H1 (cell line): ENCODE data around the gene RALGAPB. TPM values are rescaled to one million over a fixed set of nuclear protein-coding genes. Genes with fewer than 3 reads are reported as not detected.

Source experiments
- CTCF ChIA-PET: fragments of 300-600 bp; sonication (Branson Sonifier 250); formaldehyde crosslinking; loops from one replicate; lab custom pipeline; 2021; ENCODE audit not compliant: partially characterized antibody; lab: Charles Lee
- POLR2A ChIA-PET: fragments of 300-600 bp; sonication (Branson Sonifier 250); formaldehyde crosslinking; loops from one replicate; lab custom pipeline; 2021; ENCODE audit warnings: inconsistent platforms; ENCODE audit not compliant: partially characterized antibody; lab: Charles Lee
- DNase-seq, 2 experiments: peaks; one replicate each; pipeline versions ENCODE4 v3.0.0 to v3.0.0-alpha.2; 2010 to 2022; ENCODE audit warnings: low spot score in 2 of 2, low read depth in 1 of 2, mixed read lengths in 1 of 2
- FAIRE-seq: peaks from 2 replicates; lab custom pipeline; 2011; peaks lifted over from hg19 to GRCh38; lab: Jason Lieb, UNC
- H2AFZ ChIP-seq: 2 replicates; pipeline ENCODE4 v1.8.1; 2012; ENCODE audit warnings: low read length, inconsistent platforms
- H2AK5ac ChIP-seq: 2 replicates; pipeline ENCODE4 v1.6.1; 2013; ENCODE audit warnings: low read depth, low read length
- H2BK120ac ChIP-seq: replicated peaks from 2 replicates; pipeline ENCODE3; 2013; ENCODE audit warnings: low read depth, low read length, inconsistent platforms
- H2BK12ac ChIP-seq: 2 replicates; pipeline ENCODE4 v1.6.1; 2013; ENCODE audit warnings: low read depth, low read length
- H2BK15ac ChIP-seq: 2 replicates; pipeline ENCODE4 v1.6.1; 2013; ENCODE audit warnings: low read length
- H2BK20ac ChIP-seq: 2 replicates; pipeline ENCODE4 v1.6.1; 2013; ENCODE audit warnings: low read length
- H2BK5ac ChIP-seq: 2 replicates; pipeline ENCODE4 v1.6.1; 2013; ENCODE audit warnings: low read depth, low read length
- H3K14ac ChIP-seq: 2 replicates; pipeline ENCODE4 v1.6.1; 2013; ENCODE audit warnings: inconsistent platforms; ENCODE audit not compliant: insufficient read length
- H3K18ac ChIP-seq: 2 replicates; pipeline ENCODE4 v1.6.1; 2013; ENCODE audit warnings: low read length; ENCODE audit errors: extremely low read depth
- H3K23ac ChIP-seq: 2 replicates; pipeline ENCODE4 v1.6.1; 2013; ENCODE audit warnings: inconsistent platforms; ENCODE audit not compliant: insufficient read length
- H3K23me2 ChIP-seq: 2 replicates; pipeline ENCODE4 v1.6.1; 2013; ENCODE audit warnings: low read depth, low read length
- H3K27ac ChIP-seq: 2 replicates; pipeline ENCODE4 v1.6.1; 2011; ENCODE audit warnings: low read depth, low read length, inconsistent platforms
- H3K27me3 ChIP-seq, 4 experiments: replicated peaks in 1 of 4; 1 replicate in 1 of 4; 2 replicates in 3 of 4; pipeline versions ENCODE4 v1.6.1 to v1.8.1; 2011 to 2013; ENCODE audit warnings: low read length in 3 of 4, mild to moderate bottlenecking in 3 of 4, inconsistent platforms in 2 of 4, mixed read lengths in 2 of 4, moderate library complexity in 1 of 4; ENCODE audit not compliant: control insufficient read depth in 3 of 4, insufficient read depth in 3 of 4; ENCODE audit errors: extremely low read depth in 1 of 4
- H3K36me3 ChIP-seq, 4 experiments: 2 replicates each; pipeline versions ENCODE4 v1.6.1 to v1.8.1; 2011 to 2013; ENCODE audit warnings: mild to moderate bottlenecking in 4 of 4, low read length in 3 of 4, moderate library complexity in 2 of 4, control low read depth in 1 of 4, inconsistent platforms in 1 of 4; ENCODE audit not compliant: insufficient read depth in 4 of 4, control insufficient read depth in 2 of 4
- H3K4ac ChIP-seq: replicated peaks from 2 replicates; pipeline ENCODE3; 2013; ENCODE audit warnings: low read length, low read depth, mixed read lengths, inconsistent platforms; ENCODE audit not compliant: insufficient read length
- H3K4me1 ChIP-seq, 4 experiments: replicated peaks in 1 of 4; 1 replicate in 1 of 4; 2 replicates in 3 of 4; pipeline versions ENCODE4 v1.6.1 to v1.8.1; 2011 to 2013; ENCODE audit warnings: low read length in 3 of 4, inconsistent platforms in 2 of 4, mixed read lengths in 1 of 4; ENCODE audit not compliant: insufficient read depth in 4 of 4, control insufficient read depth in 3 of 4
- H3K4me2 ChIP-seq, 2 experiments: 2 replicates each; pipeline versions ENCODE4 v1.6.1 to v1.8.1; 2011 to 2013; ENCODE audit warnings: low read depth in 2 of 2, low read length in 2 of 2, control low read depth in 1 of 2, inconsistent platforms in 1 of 2, mild to moderate bottlenecking in 1 of 2; ENCODE audit not compliant: insufficient read depth in 1 of 2
- H3K4me3 ChIP-seq, 4 experiments: fragments of 200-600, 300-600 bp in 1 of 4; sonication (generic), shearing (Covaris generic), sonication (Bioruptor Twin) in 1 of 4; 2 replicates each; pipeline versions ENCODE4 v1.5.1 to v1.8.1; 2011 to 2016; ENCODE audit warnings: low read length in 4 of 4, low read depth in 3 of 4, control low read depth in 2 of 4, inconsistent platforms in 2 of 4, mild to moderate bottlenecking in 2 of 4, mixed read lengths in 1 of 4, moderate library complexity in 1 of 4; ENCODE audit not compliant: insufficient read depth in 2 of 4; ENCODE audit errors: extremely low read depth in 1 of 4
- H3K56ac ChIP-seq: replicated peaks from 2 replicates; pipeline ENCODE3; 2013; ENCODE audit warnings: low read depth, mild to moderate bottlenecking, mixed read lengths, low read length, inconsistent platforms; ENCODE audit not compliant: insufficient read length
- H3K79me1 ChIP-seq: 2 replicates; pipeline ENCODE4 v1.6.1; 2013; ENCODE audit warnings: low read depth, low read length, control low read depth
- H3K79me2 ChIP-seq, 2 experiments: 2 replicates each; pipeline versions ENCODE4 v1.6.1 to v1.8.1; 2012 to 2013; ENCODE audit warnings: low read length in 2 of 2, mild to moderate bottlenecking in 2 of 2, inconsistent platforms in 1 of 2; ENCODE audit not compliant: insufficient read depth in 2 of 2, control insufficient read depth in 1 of 2
- H3K9ac ChIP-seq, 4 experiments: replicated peaks in 1 of 4; 1 replicate in 1 of 4; 2 replicates in 3 of 4; pipeline versions ENCODE4 v1.6.1 to v1.8.1; 2011 to 2013; ENCODE audit warnings: low read depth in 3 of 4, low read length in 3 of 4, control low read depth in 2 of 4, mild to moderate bottlenecking in 2 of 4, moderate library complexity in 2 of 4, inconsistent platforms in 1 of 4; ENCODE audit errors: extremely low read depth in 1 of 4
- H3K9me3 ChIP-seq, 2 experiments: 2 replicates each; pipeline versions ENCODE4 v1.6.1 to v1.8.1; 2012 to 2013; ENCODE audit warnings: mild to moderate bottlenecking in 2 of 2, moderate library complexity in 2 of 2, control low read depth in 1 of 2, inconsistent platforms in 1 of 2, low read depth in 1 of 2, low read length in 1 of 2, mixed read lengths in 1 of 2; ENCODE audit not compliant: insufficient read depth in 2 of 2
- H4K20me1 ChIP-seq, 2 experiments: replicated peaks in 1 of 2; 2 replicates each; pipeline versions ENCODE3 to v1.8.1; 2011 to 2013; ENCODE audit warnings: inconsistent platforms in 2 of 2, low read length in 2 of 2, mild to moderate bottlenecking in 1 of 2; ENCODE audit not compliant: insufficient read depth in 2 of 2, control insufficient read depth in 1 of 2
- H4K5ac ChIP-seq: 2 replicates; pipeline ENCODE4 v1.6.1; 2013; ENCODE audit warnings: low read length, low read depth, mixed read lengths, inconsistent platforms; ENCODE audit not compliant: insufficient read length
- H4K8ac ChIP-seq: 2 replicates; pipeline ENCODE4 v1.8.0; 2013; ENCODE audit warnings: mild to moderate bottlenecking, moderate library complexity, low read length, inconsistent platforms; ENCODE audit not compliant: insufficient read depth; ENCODE audit errors: extremely low read depth
- H4K91ac ChIP-seq: replicated peaks from 2 replicates; pipeline ENCODE3; 2013; ENCODE audit warnings: low read length, mixed read lengths, inconsistent platforms; ENCODE audit not compliant: insufficient read length
- POLR2AphosphoS5 ChIP-seq: IDR thresholded peaks from 2 replicates; pipeline ENCODE4 v1.6.1; 2011; ENCODE audit warnings: low read depth, low read length
- SAP30 ChIP-seq: fragments of 300-600 bp; sonication (generic); IDR thresholded peaks from 2 replicates; pipeline ENCODE4 v1.7.1; 2012; ENCODE audit warnings: low read length, moderate library complexity, mild to moderate bottlenecking, inconsistent platforms; ENCODE audit not compliant: insufficient read depth, insufficient replicate concordance
- WGBS, 2 experiments: shearing (Covaris generic) in 1 of 2; methylation state at CpG; one replicate each; pipeline versions ENCODE4 v1.1.6 to v1.1.7; 2013 to 2015; ENCODE audit warnings: low lambda C conversion rate in 2 of 2, mixed read lengths in 2 of 2, inconsistent platforms in 1 of 2, low coverage in 1 of 2, missing lambda C conversion rate in 1 of 2; ENCODE audit not compliant: insufficient replicate concordance in 2 of 2, insufficient coverage in 1 of 2, insufficient read length in 1 of 2; ENCODE audit errors: extremely low coverage in 1 of 2, missing lambda C conversion rate in 1 of 2; 5-methylcytosine and 5-hydroxymethylcytosine counted together
- polyA plus RNA-seq, 7 experiments: library from polyadenylated mRNA; depleted of rRNA in 3 of 7; stranded (reverse) in 5 of 7; unstranded in 2 of 7; fragments of >200 nt in 5 of 7; fragments of 200-250 nt in 2 of 7; gene quantifications; 1 replicate in 5 of 7; 2 replicates in 1 of 7; 4 replicates in 1 of 7; pipeline versions ENCODE4 v1.2.1 to v1.2.3, GENCODE V29; 2011 to 2013; ENCODE audit warnings: missing spikeins in 2 of 7, mixed read lengths in 2 of 7
- total RNA-seq: library from RNA; stranded (reverse); fragmentation: NEBNext Ultra II Directional; extraction: Animal tissue kit (Norgen Biotek cat#: 25700); gene quantifications from 2 replicates; pipeline ENCODE4 v1.2.1, GENCODE V29; 2021

Gene RALGAPB
- total and polyA plus RNA-seq, 2 of the 8 experiments (the other 6 are each of a cell fraction or from before 2014, with no cell fraction given): 10.6 to 35.1 TPM

DNA sequence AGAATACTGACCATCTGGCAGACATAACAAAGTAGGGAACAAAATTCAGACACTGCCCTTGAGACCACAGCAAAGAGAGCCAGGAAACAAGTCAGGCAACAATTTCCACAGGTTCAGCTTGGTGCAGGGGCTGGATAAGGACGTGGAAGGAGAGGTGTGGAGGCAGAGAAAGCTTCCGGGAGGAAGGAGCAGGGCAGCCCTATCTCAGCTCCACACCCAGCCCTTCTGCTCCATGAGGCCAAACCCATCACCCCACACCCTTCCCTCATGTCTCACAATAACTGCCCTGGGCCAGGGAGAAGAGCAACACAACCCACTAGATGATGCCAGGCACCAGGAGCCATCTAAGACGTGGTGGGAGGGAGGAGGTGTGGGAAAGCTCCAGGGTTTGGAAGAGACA lies 43.3 kb upstream of the RALGAPB start:
- POLR2A ChIA-PET: interaction anchor here (1.0 to 13.7 kb wide), 4 partner anchors 9 to 91 kb away, joined by 3 to 420 read pairs (median 150); no protein-coding TSS in a partner anchor
- peaks cover 73 to 100% (median 92%) of the 10 kb centered on the region in 4 experiments for H3K36me3 ChIP-seq

More for the DNA sequence above, 43.3 kb upstream of the RALGAPB start:
- Histone ChIP-seq H3K79me2 (peaks cover 33 to 93% of the 10 kb centered on the region in 2 experiments), H4K91ac (no peak overlapping the region), H3K14ac (no peak overlapping the region), H3K27ac (no peak overlapping the region), H3K9me3 (no peaks in the 10 kb centered on the region), H3K23me2 (peaks cover 8% of the 10 kb centered on the region), H2BK12ac (no peak overlapping the region), H3K23ac (no peak overlapping the region), H2BK5ac (peak overlapping the region; percentile 30; the same call in 1 of the 2 replicates), H3K56ac (no peak overlapping the region), H3K4me1 (peaks cover 0 to 17% (median 7%) of the 10 kb centered on the region in 4 experiments; a peak in 6 of 7 replicates), H2BK20ac (no peak overlapping the region), H3K79me1 (peaks cover 43% of the 10 kb centered on the region), H2BK15ac (no peak overlapping the region), H2AFZ (no peak overlapping the region), H3K4ac (no peak overlapping the region), H4K5ac (no peak overlapping the region), H2BK120ac (no peak overlapping the region), H3K18ac (no peak overlapping the region), H3K4me3 (no peak overlapping the region), H3K9ac (peak overlapping the region in 1 of 4 experiments; percentile 2; a peak in 1 of 7 replicates), H3K27me3 (no peaks in the 10 kb centered on the region), H2AK5ac (no peak overlapping the region), H3K4me2 (no peak overlapping the region), H4K8ac (no peak overlapping the region), H4K20me1 (peaks cover 49 to 63% of the 10 kb centered on the region in 2 experiments)
- 83% methylated on average over 3 of the region's 3 CpGs; no CpG with 5 or more reads in 1 of the 2 experiments for WGBS, 2 experiments
- CTCF ChIA-PET: interaction anchor here (0.6 to 7.4 kb wide), 3 partner anchors 11 to 97 kb away, joined by 4 to 85 read pairs (median 7); no protein-coding TSS in a partner anchor
- DNase-seq (no peak), FAIRE-seq (no peak)
- TF ChIP-seq POLR2AphosphoS5 (0 out of 2 replicates have a peak, but pooled peaks have one; percentile 8), SAP30 (no peak)
